Left ventricle myocardium inferior (tissue), 1 donor: ENCODE data around the gene APEX1. TPM values are rescaled to one million over a fixed set of nuclear protein-coding genes. Genes with fewer than 3 reads are reported as not detected.

Experiments used
- DNase-seq: peaks from one replicate; pipeline ENCODE4 v3.0.0-alpha.2; 2020
- H3K27ac ChIP-seq: fragments of 200-600 bp; replicated peaks from 2 replicates; pipeline ENCODE4 v1.8.0; 2021
- H3K27me3 ChIP-seq: fragments of 200-600 bp; 2 replicates; pipeline ENCODE4 v1.8.0; 2021; ENCODE audit warnings: low read depth
- H3K36me3 ChIP-seq: fragments of 200-600 bp; 2 replicates; pipeline ENCODE4 v1.8.0; 2021
- H3K4me1 ChIP-seq: fragments of 200-600 bp; 2 replicates; pipeline ENCODE4 v1.8.0; 2021
- H3K4me3 ChIP-seq: fragments of 200-600 bp; 2 replicates; pipeline ENCODE4 v1.8.0; 2021; ENCODE audit warnings: mild to moderate bottlenecking, moderate library complexity
- H3K9me3 ChIP-seq: fragments of 200-600 bp; replicated peaks from 2 replicates; pipeline ENCODE4 v1.8.0; 2021
- intact Hi-C: fragments of 100-400 bp; cut with micrococcal nuclease; formaldehyde crosslinking; loops from one replicate; pipeline ENCODE4 v1.11.0; 2022
- total RNA-seq: library from RNA; stranded (reverse); fragmentation: NEBNext Ultra II Directional; extraction: Animal tissue kit (Norgen Biotek cat#: 25700); gene quantifications from one replicate; pipeline ENCODE4 v1.2.1, GENCODE V29; 2021
- TF ChIP-seq, protein P1 (sequence below): fragments of 200-600 bp; IDR thresholded peaks from 2 replicates; pipeline ENCODE4 v1.8.0; 2021; ENCODE audit warnings: antibody characterized with exemption, mild to moderate bottlenecking, borderline replicate concordance
- donor health status: DM: no; HTN: yes; CAD: no; lungs with severe emphysema.

Gene APEX1
- total RNA-seq, 1 donor from 2014 or later, result 75.0 TPM

DNA sequence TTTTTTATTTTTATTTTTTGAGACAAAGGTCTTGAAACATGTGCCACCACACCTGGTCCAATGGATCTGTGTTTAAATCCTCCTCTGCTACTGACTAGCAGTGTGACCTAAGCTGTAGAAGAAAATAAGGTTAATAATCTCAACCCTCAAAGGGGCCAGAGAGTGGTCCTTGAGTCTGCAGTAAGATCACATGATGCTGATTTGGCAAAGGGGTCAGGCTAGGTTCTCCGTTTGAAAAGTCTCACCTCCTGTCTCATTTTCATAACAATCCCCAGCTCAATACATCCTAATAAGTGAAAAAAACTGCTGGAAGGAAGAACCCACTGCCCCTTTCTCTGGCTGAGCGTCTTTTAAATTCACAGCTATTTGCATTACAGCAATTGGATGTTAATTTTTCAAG lies 33.8 kb upstream of the APEX1 start:
- peaks cover 7% of the 10 kb centered on the region for H3K4me1 ChIP-seq
- TF ChIP-seq, protein P1, sequence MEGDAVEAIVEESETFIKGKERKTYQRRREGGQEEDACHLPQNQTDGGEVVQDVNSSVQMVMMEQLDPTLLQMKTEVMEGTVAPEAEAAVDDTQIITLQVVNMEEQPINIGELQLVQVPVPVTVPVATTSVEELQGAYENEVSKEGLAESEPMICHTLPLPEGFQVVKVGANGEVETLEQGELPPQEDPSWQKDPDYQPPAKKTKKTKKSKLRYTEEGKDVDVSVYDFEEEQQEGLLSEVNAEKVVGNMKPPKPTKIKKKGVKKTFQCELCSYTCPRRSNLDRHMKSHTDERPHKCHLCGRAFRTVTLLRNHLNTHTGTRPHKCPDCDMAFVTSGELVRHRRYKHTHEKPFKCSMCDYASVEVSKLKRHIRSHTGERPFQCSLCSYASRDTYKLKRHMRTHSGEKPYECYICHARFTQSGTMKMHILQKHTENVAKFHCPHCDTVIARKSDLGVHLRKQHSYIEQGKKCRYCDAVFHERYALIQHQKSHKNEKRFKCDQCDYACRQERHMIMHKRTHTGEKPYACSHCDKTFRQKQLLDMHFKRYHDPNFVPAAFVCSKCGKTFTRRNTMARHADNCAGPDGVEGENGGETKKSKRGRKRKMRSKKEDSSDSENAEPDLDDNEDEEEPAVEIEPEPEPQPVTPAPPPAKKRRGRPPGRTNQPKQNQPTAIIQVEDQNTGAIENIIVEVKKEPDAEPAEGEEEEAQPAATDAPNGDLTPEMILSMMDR, result no peak
- no peaks in the 10 kb centered on the region for H3K36me3 ChIP-seq
- H3K27ac ChIP-seq, result no peak overlapping the region
- H3K4me3 ChIP-seq, result no peak overlapping the region
- H3K9me3 ChIP-seq, result no peaks in the 10 kb centered on the region
- intact Hi-C loops, result no loop called here
- H3K27me3 ChIP-seq, result no peaks in the 10 kb centered on the region
- DNase-seq, result no peak

DNA sequence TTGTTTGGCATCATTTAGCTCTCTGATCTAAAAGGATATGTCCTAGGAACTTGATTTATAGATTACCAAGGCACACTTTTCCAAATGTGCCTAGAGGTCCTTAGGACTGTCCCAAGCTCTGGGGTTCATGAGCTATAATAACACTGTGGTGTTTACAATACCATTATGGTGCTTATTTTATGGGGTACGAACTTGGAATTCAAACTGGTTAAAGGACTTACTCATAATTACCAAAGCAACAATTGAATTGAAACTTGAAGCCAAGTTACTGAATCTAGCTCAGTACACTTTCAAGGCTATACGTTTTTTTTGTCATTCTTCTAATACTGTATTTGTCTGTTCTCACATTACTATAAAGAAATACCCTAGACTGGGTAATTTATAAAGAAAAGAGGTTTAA lies 32.1 kb upstream of the APEX1 start:
- H3K4me3 ChIP-seq, result no peak overlapping the region
- no peak for DNase-seq
- TF ChIP-seq, protein P1, result no peak
- H3K27ac ChIP-seq, result no peak overlapping the region
- peaks cover 7% of the 10 kb centered on the region for H3K4me1 ChIP-seq
- H3K9me3 ChIP-seq, result no peaks in the 10 kb centered on the region
- intact Hi-C loops, result no loop called here
- H3K36me3 ChIP-seq, result no peaks in the 10 kb centered on the region
- H3K27me3 ChIP-seq, result no peaks in the 10 kb centered on the region

DNA sequence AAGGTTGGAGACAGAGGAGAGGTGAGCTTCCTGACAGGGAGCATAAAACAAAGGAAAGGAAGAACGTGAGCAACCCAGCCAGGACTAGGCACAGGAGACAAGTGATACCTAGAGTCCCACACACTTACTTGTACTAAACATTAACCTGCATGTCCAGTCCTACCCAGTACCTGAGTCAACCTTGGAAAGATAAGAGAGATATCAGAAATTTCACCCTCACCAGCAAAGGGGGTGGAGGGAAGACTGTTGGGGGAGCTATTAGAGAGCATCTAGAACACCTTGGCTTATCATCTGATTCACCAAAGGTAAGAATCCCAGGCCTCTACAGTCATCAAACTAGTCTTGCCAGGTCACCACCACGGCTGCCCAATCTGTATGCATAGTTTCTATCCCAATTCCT lies 30.2 kb upstream of the APEX1 start:
- Histone ChIP-seq H3K27me3 (no peaks in the 10 kb centered on the region), H3K4me1 (no peaks in the 10 kb centered on the region), H3K27ac (no peak overlapping the region), H3K9me3 (no peaks in the 10 kb centered on the region), H3K4me3 (no peak overlapping the region), H3K36me3 (no peaks in the 10 kb centered on the region)
- DNase-seq, result no peak
- intact Hi-C loops, result no loop called here
- TF ChIP-seq, protein P1, result no peak

DNA sequence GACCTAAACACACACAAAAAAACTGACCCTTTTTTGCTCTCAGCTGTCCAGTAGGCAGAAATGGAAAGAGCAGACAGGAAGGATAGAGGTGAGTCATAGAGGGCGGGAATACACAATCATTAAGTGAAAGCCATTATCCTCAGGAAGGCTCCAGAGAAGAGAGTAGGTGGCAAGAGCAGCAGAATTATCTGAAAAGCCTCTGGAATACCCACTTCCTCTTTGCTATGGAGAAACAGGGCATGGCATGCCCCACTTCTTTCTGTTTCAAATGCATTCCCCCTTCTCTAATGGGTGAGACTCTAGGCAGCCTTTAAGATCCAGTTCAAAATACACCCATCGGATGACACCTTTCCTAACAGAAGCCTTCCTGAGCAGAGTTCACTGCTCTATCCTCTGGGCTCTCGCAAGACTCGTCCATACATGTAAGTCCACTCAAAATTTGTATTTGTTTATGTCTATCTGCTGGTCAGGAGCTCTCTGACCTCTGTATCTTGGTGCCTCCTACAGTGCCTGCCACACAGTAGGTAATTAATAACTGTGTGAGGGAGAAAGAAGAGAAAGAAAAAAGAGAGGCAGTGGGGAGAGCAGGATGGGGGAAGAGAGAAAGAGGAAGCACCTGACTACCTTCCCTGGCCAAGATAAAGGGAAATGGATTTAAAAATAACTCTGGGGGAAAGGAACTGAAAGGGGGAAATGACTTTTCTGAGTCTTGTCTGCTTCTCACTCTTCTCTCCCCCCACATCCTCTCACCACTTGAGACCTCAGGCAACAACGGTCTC lies 27.6 kb upstream of the APEX1 start:
- intact Hi-C loops, result no loop called here
- H3K27ac ChIP-seq, result peak overlapping the region; percentile 31

DNA sequence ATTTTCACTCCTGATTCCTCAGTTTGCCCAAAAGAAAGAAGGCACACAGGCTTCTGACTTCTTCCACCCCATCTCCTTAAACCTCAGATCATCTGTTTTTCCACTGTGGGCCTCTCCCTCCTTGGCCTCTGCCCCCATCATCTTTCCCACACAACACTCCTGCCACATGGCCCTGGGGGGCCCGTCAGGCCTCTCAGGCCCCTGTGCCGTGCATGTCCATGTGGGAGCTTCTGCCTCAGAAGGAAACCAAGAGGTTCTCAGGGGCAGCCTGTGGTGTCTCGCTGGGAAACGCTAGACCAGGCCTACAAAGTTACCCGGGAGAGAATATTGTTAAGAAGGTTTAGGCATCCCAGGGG lies 27.0 kb upstream of the APEX1 start:
- no peaks in the 10 kb centered on the region for H3K9me3 ChIP-seq
- no peaks in the 10 kb centered on the region for H3K27me3 ChIP-seq
- no peak for DNase-seq
- TF ChIP-seq, protein P1, result no peak
- no peak overlapping the region for H3K27ac ChIP-seq
- H3K4me1 ChIP-seq, result peaks cover 8% of the 10 kb centered on the region
- intact Hi-C loops, result no loop called here
- H3K4me3 ChIP-seq, result no peak overlapping the region
- H3K36me3 ChIP-seq, result no peaks in the 10 kb centered on the region

More for the DNA sequence above, 27.6 kb upstream of the APEX1 start:
- H3K36me3 ChIP-seq, result no peaks in the 10 kb centered on the region
- TF ChIP-seq, protein P1, result no peak
- DNase-seq, result no peak
- no peaks in the 10 kb centered on the region for H3K9me3 ChIP-seq
- H3K4me3 ChIP-seq, result no peak overlapping the region
- no peaks in the 10 kb centered on the region for H3K27me3 ChIP-seq
- H3K4me1 ChIP-seq, result peaks cover 8% of the 10 kb centered on the region
